ENCODE measurements around the gene LLGL1. TPM values are rescaled to one million over a fixed set of nuclear protein-coding genes. Genes with fewer than 3 reads are reported as not detected.

The LLGL1 gene
- total RNA-seq, 1 experiment from 2014 or later = 44.9 TPM

GRCh38 chr17:18263885-18264682 is 38.6 kb downstream of the LLGL1 start:
- Histone ChIP-seq H3K9me3 (ENCODE audit: insufficient read depth, low read depth) (no peaks in the 10 kb centered on the region), H3K79me2 (ENCODE audit: low read depth) (peaks cover 24% of the 10 kb centered on the region), H3K27ac (no peak overlapping the region), H3K4me1 (replicated peaks; ENCODE audit: insufficient read depth) (peaks cover 39% of the 10 kb centered on the region), H3K27me3 (ENCODE audit: insufficient read depth, low read depth) (no peaks in the 10 kb centered on the region), H2AFZ (no peak overlapping the region), H3K4me3 (no peak overlapping the region), H3F3A (ENCODE audit: insufficient read depth, low read depth) (peaks cover 44% of the 10 kb centered on the region), H4K20me1 (ENCODE audit: insufficient read depth) (peaks cover 15% of the 10 kb centered on the region), H3K9me2 (ENCODE audit: insufficient read depth) (no peaks in the 10 kb centered on the region), H3K4me2 (no peak overlapping the region), H3K36me3 (ENCODE audit: low read depth) (no peaks in the 10 kb centered on the region)
- no peak for DNase-seq
- TF ChIP-seq EZH2 (IDR thresholded peaks at IDR 0.05; ENCODE audit: low read depth) (no peak), CTCF (conservative IDR thresholded peaks at IDR 0.05) (no peak)
- CTCF ChIA-PET = no interaction called here
- intact Hi-C loops (cut with micrococcal nuclease; ENCODE audit: unreplicated experiment) = no loop called here
- POLR2A ChIA-PET (ENCODE audit: unreplicated experiment) = no interaction called here
- no TSS peak for BruUV-seq (replicated peaks)

DNA sequence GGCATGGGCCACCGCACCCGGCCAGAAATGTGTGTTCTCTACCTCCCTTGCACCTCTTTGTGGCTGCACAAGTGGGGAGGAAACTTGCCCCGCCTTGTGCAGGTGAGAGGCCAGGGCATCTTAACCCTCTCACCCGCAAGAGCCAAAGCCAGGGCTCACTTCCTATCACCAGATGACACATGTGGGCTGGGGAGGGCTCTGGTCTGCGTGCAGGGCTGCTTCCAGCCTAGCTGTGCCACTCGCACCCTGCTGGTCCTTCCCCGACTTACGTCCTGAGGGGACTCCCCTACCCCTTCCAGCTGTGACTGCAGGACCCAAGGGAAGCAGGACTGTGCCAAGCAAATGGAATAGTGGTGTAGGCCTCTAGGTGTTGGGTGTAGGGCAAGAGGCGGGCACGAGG is 41.9 kb downstream of the LLGL1 start:
- H3K79me2 ChIP-seq (ENCODE audit: low read depth) = peaks cover 14% of the 10 kb centered on the region
- H2AFZ ChIP-seq = no peak overlapping the region
- no peaks in the 10 kb centered on the region for H3K27me3 ChIP-seq (ENCODE audit: insufficient read depth, low read depth)
- no peaks in the 10 kb centered on the region for H3K36me3 ChIP-seq (ENCODE audit: low read depth)
- H3K4me1 ChIP-seq (replicated peaks; ENCODE audit: insufficient read depth) = peaks cover 18% of the 10 kb centered on the region
- no peak overlapping the region for H3K4me3 ChIP-seq
- H3K9me2 ChIP-seq (ENCODE audit: insufficient read depth) = no peaks in the 10 kb centered on the region
- ChIA-PET POLR2A (ENCODE audit: unreplicated experiment) (no interaction called here), CTCF (interaction anchor here (0.7 kb wide), 1 partner anchor 25 kb away, joined by 5 read pairs; no protein-coding TSS in a partner anchor)
- H3K9me3 ChIP-seq (ENCODE audit: insufficient read depth, low read depth) = no peaks in the 10 kb centered on the region
- no peak overlapping the region for H3K4me2 ChIP-seq
- H4K20me1 ChIP-seq (ENCODE audit: insufficient read depth) = peaks cover 5% of the 10 kb centered on the region; the same call in 1 of the 2 replicates
- no peak for TF ChIP-seq EZH2 (IDR thresholded peaks at IDR 0.05; ENCODE audit: low read depth)
- TF ChIP-seq CTCF (conservative IDR thresholded peaks at IDR 0.05) = no peak
- H3K27ac ChIP-seq = peak overlapping the region; percentile 60; the same call in 1 of the 2 replicates
- intact Hi-C loops (cut with micrococcal nuclease; ENCODE audit: unreplicated experiment) = no loop called here
- no peak for DNase-seq
- peaks cover 39% of the 10 kb centered on the region for H3F3A ChIP-seq (ENCODE audit: insufficient read depth, low read depth)
- BruUV-seq (replicated peaks) = no TSS peak

DNA sequence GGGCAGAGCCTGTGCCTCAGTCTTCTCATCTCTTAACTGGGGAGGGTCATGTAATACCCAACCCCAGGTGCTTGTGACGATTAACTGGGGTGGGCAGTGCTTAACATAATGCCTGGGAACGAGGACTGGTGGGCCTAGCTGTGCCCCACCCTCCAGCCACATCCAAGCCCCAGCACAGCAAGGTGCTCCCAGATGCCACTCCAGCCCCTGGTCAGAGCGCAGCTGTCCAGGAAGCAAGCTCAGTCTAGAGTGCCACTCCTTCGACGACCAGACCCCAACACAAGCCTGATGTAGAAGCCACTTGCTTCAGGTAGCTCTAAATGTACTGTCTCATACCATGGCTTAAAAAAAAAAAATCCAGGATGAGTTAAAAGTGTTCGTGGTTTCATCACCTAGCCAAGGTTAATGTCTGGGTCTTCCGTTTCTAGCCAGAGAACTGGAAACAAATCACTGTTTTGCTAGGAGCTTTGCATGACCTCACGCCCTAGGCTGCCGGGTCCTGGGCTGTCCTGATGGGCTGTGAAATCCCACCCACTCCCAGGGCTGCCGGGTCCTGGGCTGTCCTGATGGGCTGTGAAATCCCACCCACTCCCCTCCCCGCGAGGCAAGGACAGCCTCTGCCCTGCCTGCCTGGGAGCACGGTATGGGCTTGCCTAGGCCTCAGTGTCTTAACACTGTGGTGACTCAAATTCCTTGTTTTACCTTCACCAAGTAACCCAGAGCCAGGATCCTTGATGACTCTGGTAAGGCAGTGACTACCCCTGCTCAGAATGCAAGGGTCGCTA is 42.7 kb downstream of the LLGL1 start:
- H2AFZ ChIP-seq = no peak overlapping the region
- intact Hi-C loops (cut with micrococcal nuclease; ENCODE audit: unreplicated experiment) = no loop called here
- BruUV-seq (replicated peaks) = no TSS peak
- peaks cover 6% of the 10 kb centered on the region; the same call in 1 of the 2 replicates for H3K79me2 ChIP-seq (ENCODE audit: low read depth)
- H3F3A ChIP-seq (ENCODE audit: insufficient read depth, low read depth) = peaks cover 41% of the 10 kb centered on the region
- H3K36me3 ChIP-seq (ENCODE audit: low read depth) = no peaks in the 10 kb centered on the region
- H3K4me3 ChIP-seq = no peak overlapping the region
- no peaks in the 10 kb centered on the region for H3K9me3 ChIP-seq (ENCODE audit: insufficient read depth, low read depth)
- H3K27me3 ChIP-seq (ENCODE audit: insufficient read depth, low read depth) = no peaks in the 10 kb centered on the region
- H4K20me1 ChIP-seq (ENCODE audit: insufficient read depth) = 0 out of 2 replicates have a peak, but pooled peaks cover 3% of the 10 kb centered on the region
- TF ChIP-seq EZH2 (IDR thresholded peaks at IDR 0.05; ENCODE audit: low read depth) (no peak), CTCF (conservative IDR thresholded peaks at IDR 0.05) (no peak)
- H3K4me1 ChIP-seq (replicated peaks; ENCODE audit: insufficient read depth) = peaks cover 15% of the 10 kb centered on the region; the same call in 1 of the 2 replicates
- peak overlapping the region; percentile 60 for H3K27ac ChIP-seq
- DNase-seq = peak in 1 of 2 experiments; percentile 54
- no peak overlapping the region for H3K4me2 ChIP-seq
- ChIA-PET CTCF (interaction anchor here (0.7 kb wide), 1 partner anchor 26 kb away, joined by 5 read pairs; no protein-coding TSS in a partner anchor), POLR2A (ENCODE audit: unreplicated experiment) (interaction anchor here (0.6 to 0.7 kb wide), 4 partner anchors 13 to 694 kb away, joined by 4 to 15 read pairs (median 7); no protein-coding TSS in a partner anchor)
- no peaks in the 10 kb centered on the region for H3K9me2 ChIP-seq (ENCODE audit: insufficient read depth)

Data from PC-9 (cell line).